Measurements from ENCODE around the gene TACR1. TPM values are rescaled to one million over a fixed set of nuclear protein-coding genes. Genes with fewer than 3 reads are reported as not detected.

Gene TACR1
- total and polyA plus RNA-seq, 2 experiments from 2014 or later, result 3.5 to 7.3 TPM

- TF ChIP-seq ZNF114 (CRISPR knock-in tag; IDR thresholded peaks at IDR 0.05), result no peak
- no peak for TF ChIP-seq STAT1 (IDR thresholded peaks at IDR 0.05; ENCODE audit: unreplicated experiment)
- TF ChIP-seq JUNB (IDR thresholded peaks at IDR 0.05; ENCODE audit: unreplicated experiment), result no peak
- TF ChIP-seq EZH2 (IDR thresholded peaks at IDR 0.05; ENCODE audit: low read depth, unreplicated experiment), result no peak
- no peak for TF ChIP-seq NANOG (IDR thresholded peaks at IDR 0.05; ENCODE audit: borderline replicate concordance)
These were observed 12.0 kb upstream of the TACR1 start (continued) for GRCh38 chr2:75211266-75211770.

- peaks cover under 1% of the 10 kb centered on the region for H3K27me3 Mint-ChIP-seq (ENCODE audit: insufficient read depth, low read depth, poor library complexity)
- peaks cover 2% of the 10 kb centered on the region; the same call in 1 of the 3 replicates for H3K36me3 Mint-ChIP-seq (ENCODE audit: low read depth)
- H3K9me2 ChIP-seq (ENCODE audit: insufficient read depth), result no peaks in the 10 kb centered on the region
- H3F3A ChIP-seq (replicated peaks; ENCODE audit: low read depth), result no peaks in the 10 kb centered on the region; the same call in 1 of the 2 replicates
- ATAC-seq (peak; percentile 67), DNase-seq (ENCODE audit: low spot score) (no peak)
- peaks cover 32% of the 10 kb centered on the region for H3K4me1 ChIP-seq (ENCODE audit: insufficient read depth)
- no peaks in the 10 kb centered on the region for H3K9me3 Mint-ChIP-seq
- no peak overlapping the region for H3K4me3 ChIP-seq
- H3K27ac ChIP-seq (ENCODE audit: low read depth), result no peak overlapping the region
- peaks cover 28% of the 10 kb centered on the region for H3K4me1 Mint-ChIP-seq
- H3K27ac Mint-ChIP-seq, result no peak overlapping the region
- H3K36me3 ChIP-seq (ENCODE audit: insufficient read depth), result no peaks in the 10 kb centered on the region
- no peak overlapping the region for H3K4me2 ChIP-seq
- no peak overlapping the region for H3K4me3 Mint-ChIP-seq
- no peaks in the 10 kb centered on the region for H3K27me3 ChIP-seq (ENCODE audit: insufficient read depth)
- H3K79me2 ChIP-seq (replicated peaks; ENCODE audit: insufficient read depth), result no peaks in the 10 kb centered on the region
- H2AFZ ChIP-seq, result no peak overlapping the region
- no peaks in the 10 kb centered on the region for H4K20me1 ChIP-seq (replicated peaks; ENCODE audit: insufficient read depth)
- no peak for TF ChIP-seq EZH2 (IDR thresholded peaks at IDR 0.05; ENCODE audit: low read depth, unreplicated experiment)
- TF ChIP-seq NANOG (IDR thresholded peaks at IDR 0.05; ENCODE audit: borderline replicate concordance), result no peak
- no peak for TF ChIP-seq CREB1 (CRISPR knock-in tag; IDR thresholded peaks at IDR 0.05; ENCODE audit: low read depth)
- TF ChIP-seq STAT1 (IDR thresholded peaks at IDR 0.05; ENCODE audit: unreplicated experiment), result no peak
- TF ChIP-seq CTCF (conservative IDR thresholded peaks at IDR 0.05; ENCODE audit: low read depth in 2 of 2), result no peak
- no peak for TF ChIP-seq ZNF331 (CRISPR knock-in tag; IDR thresholded peaks at IDR 0.05; ENCODE audit: low read depth)
- TF ChIP-seq POLR2AphosphoS5 (IDR thresholded peaks at IDR 0.05; ENCODE audit: low read depth), result no peak
- TF ChIP-seq ZNF114 (CRISPR knock-in tag; IDR thresholded peaks at IDR 0.05), result no peak
- TF ChIP-seq JUNB (IDR thresholded peaks at IDR 0.05; ENCODE audit: unreplicated experiment), result no peak
- no peak for TF ChIP-seq ETS1 (IDR thresholded peaks at IDR 0.05)
- TF ChIP-seq EZH2phosphoT487 (IDR thresholded peaks at IDR 0.05; ENCODE audit: unreplicated experiment), result no peak
- TF ChIP-seq REST (IDR thresholded peaks at IDR 0.05; ENCODE audit: unreplicated experiment), result no peak
These were observed 11.1 kb upstream of the TACR1 start for GRCh38 chr2:75210409-75210808.

All from GM23338 (cell line).